GM12874 (cell line): ENCODE data around the gene ZNF200.

Experiments used
- TF ChIP-seq, protein P1 (sequence below): IDR thresholded peaks from 2 replicates; pipeline ENCODE4 v1.5.1; 2011; ENCODE audit warnings: low read depth, mild to moderate bottlenecking, control low read depth, low read length, moderate library complexity; ENCODE audit not compliant: insufficient read depth

ZNF200 gene

GRCh38 chr16:3234857-3235561 is at the start of gene ZNF200:
Gene ZNF200 (minus strand): TSS chr16:3235158. CDS start chr16:3233755, 1,403 bp downstream.
- TF ChIP-seq, protein P1, sequence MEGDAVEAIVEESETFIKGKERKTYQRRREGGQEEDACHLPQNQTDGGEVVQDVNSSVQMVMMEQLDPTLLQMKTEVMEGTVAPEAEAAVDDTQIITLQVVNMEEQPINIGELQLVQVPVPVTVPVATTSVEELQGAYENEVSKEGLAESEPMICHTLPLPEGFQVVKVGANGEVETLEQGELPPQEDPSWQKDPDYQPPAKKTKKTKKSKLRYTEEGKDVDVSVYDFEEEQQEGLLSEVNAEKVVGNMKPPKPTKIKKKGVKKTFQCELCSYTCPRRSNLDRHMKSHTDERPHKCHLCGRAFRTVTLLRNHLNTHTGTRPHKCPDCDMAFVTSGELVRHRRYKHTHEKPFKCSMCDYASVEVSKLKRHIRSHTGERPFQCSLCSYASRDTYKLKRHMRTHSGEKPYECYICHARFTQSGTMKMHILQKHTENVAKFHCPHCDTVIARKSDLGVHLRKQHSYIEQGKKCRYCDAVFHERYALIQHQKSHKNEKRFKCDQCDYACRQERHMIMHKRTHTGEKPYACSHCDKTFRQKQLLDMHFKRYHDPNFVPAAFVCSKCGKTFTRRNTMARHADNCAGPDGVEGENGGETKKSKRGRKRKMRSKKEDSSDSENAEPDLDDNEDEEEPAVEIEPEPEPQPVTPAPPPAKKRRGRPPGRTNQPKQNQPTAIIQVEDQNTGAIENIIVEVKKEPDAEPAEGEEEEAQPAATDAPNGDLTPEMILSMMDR: no peak

DNA sequence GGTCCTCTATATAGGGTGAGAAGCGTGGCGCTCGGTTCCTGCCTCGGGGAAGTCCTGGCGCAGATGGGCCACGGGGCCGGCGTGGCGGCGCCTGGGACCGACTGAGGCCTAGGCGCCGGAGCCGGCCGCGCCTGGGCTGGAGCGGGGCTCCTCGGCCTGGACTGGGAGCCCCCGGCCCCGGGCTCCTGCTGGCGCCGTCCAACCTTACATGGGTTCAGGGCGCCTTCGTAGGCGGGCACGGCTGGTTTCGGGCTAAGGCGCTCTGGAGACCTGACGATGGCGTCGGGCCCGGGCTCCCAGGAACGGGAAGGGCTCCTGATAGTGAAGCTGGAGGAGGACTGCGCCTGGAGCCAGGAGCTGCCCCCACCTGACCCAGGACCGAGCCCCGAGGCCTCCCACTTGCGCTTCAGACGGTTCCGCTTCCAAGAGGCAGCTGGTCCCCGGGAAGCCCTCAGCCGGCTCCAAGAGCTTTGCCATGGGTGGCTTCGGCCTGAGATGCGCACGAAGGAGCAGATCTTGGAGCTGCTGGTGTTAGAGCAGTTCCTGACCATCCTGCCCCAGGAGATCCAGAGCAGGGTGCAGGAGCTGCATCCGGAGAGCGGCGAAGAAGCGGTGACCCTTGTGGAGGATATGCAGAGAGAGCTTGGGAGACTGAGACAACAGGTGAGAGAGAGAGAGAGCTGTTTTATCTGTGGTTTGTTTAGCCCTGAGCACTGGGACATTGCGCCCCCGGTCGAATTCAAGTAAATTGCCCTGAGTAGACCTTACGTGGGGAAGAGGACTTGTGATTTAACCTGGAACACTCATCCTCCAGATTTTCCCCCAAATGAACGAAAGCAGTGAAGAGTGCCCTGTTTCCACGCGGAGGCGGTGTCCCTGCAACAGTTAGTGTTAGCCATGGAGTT is 48.8 kb upstream of the ZNF200 start:
- TF ChIP-seq, protein P1: no peak

GRCh38 chr16:3282730-3283542 is 48.0 kb upstream of the ZNF200 start, which contains the start of gene ZNF263:
Gene ZNF263 (plus strand): TSS chr16:3283491. CDS start chr16:3283819, 328 bp downstream.
- TF ChIP-seq, protein P1: no peak

GRCh38 chr16:3282103-3282729 is 47.3 kb upstream of the ZNF200 start:
- TF ChIP-seq, protein P1: no peak

GRCh38 chr16:3281222-3281820 is 46.4 kb upstream of the ZNF200 start:
- TF ChIP-seq, protein P1: no peak

- TF ChIP-seq, protein P1: no peak
Observed at GRCh38 chr16:3276679-3277078, 41.7 kb upstream of the ZNF200 start.
